Measurements from ENCODE around the gene VOPP1.

Gene VOPP1

GRCh38 chr7:55524558-55525310 is 47.6 kb downstream of the VOPP1 start:
- TF ChIP-seq ZFX (IDR thresholded peaks at IDR 0.05; ENCODE audit: borderline replicate concordance) (no peak), CTCF (IDR thresholded peaks at IDR 0.05) (no peak)
- H3K27ac ChIP-seq: no peak overlapping the region

GRCh38 chr7:55523366-55523765 is 48.9 kb downstream of the VOPP1 start:
- no peak overlapping the region for H3K27ac ChIP-seq
- TF ChIP-seq ZFX (IDR thresholded peaks at IDR 0.05; ENCODE audit: borderline replicate concordance): no peak
- no peak for TF ChIP-seq CTCF (IDR thresholded peaks at IDR 0.05)

- no peak overlapping the region for H3K27ac ChIP-seq
- TF ChIP-seq ZFX (IDR thresholded peaks at IDR 0.05; ENCODE audit: borderline replicate concordance) (no peak), CTCF (IDR thresholded peaks at IDR 0.05) (no peak)
Observed at GRCh38 chr7:55521917-55522902, 50.1 kb downstream of the VOPP1 start.

GRCh38 chr7:55521512-55521911 is 50.8 kb downstream of the VOPP1 start:
- TF ChIP-seq CTCF (IDR thresholded peaks at IDR 0.05): no peak
- TF ChIP-seq ZFX (IDR thresholded peaks at IDR 0.05; ENCODE audit: borderline replicate concordance): no peak
- no peak overlapping the region for H3K27ac ChIP-seq

- H3K27ac ChIP-seq: no peak overlapping the region
- TF ChIP-seq ZFX (IDR thresholded peaks at IDR 0.05; ENCODE audit: borderline replicate concordance): no peak
- no peak for TF ChIP-seq CTCF (IDR thresholded peaks at IDR 0.05)
Observed at GRCh38 chr7:55520426-55521140, 51.7 kb downstream of the VOPP1 start.

GRCh38 chr7:55518836-55519235 is 53.5 kb downstream of the VOPP1 start:
- H3K27ac ChIP-seq: no peak overlapping the region
- TF ChIP-seq ZFX (IDR thresholded peaks at IDR 0.05; ENCODE audit: borderline replicate concordance) (no peak), CTCF (IDR thresholded peaks at IDR 0.05) (no peak)

Data from 22Rv1 (cell line).